Lower leg skin (tissue), 3 donors: Measurements from ENCODE around the gene CEP350.

Source experiments
- POLR2A ChIP-seq, 2 donors: fragments of 450-650 bp; IDR thresholded peaks; one replicate each; pipeline ENCODE4 v1.6.1; 2016 to 2017; ENCODE audit warnings: antibody characterized with exemption in 2 of 2, mild to moderate bottlenecking in 1 of 2, moderate library complexity in 1 of 2
- TF ChIP-seq, protein P1 (sequence below), 3 donors: fragments of 450-650 bp; IDR thresholded peaks; one replicate each; pipeline ENCODE4 v1.5.1; 2016; ENCODE audit warnings: antibody characterized with exemption in 3 of 3, mild to moderate bottlenecking in 3 of 3, moderate library complexity in 2 of 3

DNA sequence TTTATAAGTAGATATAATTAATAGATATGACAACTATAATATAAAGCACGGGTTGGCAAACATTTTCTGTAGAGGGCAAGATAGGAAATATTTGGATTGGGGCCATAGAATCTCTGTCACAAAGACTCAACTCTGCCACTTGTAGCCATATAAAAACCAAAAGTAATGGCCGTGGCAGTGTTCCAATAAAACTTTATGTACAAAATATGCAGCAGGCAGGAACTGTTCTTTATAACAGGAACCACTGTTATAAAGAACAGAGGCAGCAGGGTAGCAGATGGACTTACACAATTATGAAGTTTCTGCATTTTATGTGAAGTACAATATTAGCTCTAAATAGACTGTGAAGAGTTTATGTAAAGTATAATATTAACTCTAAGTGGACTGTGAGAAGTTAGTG is 183.2 kb downstream of the CEP350 start:
- TF ChIP-seq POLR2A (IDR thresholded peaks at IDR 0.05): no peak
- TF ChIP-seq, protein P1, sequence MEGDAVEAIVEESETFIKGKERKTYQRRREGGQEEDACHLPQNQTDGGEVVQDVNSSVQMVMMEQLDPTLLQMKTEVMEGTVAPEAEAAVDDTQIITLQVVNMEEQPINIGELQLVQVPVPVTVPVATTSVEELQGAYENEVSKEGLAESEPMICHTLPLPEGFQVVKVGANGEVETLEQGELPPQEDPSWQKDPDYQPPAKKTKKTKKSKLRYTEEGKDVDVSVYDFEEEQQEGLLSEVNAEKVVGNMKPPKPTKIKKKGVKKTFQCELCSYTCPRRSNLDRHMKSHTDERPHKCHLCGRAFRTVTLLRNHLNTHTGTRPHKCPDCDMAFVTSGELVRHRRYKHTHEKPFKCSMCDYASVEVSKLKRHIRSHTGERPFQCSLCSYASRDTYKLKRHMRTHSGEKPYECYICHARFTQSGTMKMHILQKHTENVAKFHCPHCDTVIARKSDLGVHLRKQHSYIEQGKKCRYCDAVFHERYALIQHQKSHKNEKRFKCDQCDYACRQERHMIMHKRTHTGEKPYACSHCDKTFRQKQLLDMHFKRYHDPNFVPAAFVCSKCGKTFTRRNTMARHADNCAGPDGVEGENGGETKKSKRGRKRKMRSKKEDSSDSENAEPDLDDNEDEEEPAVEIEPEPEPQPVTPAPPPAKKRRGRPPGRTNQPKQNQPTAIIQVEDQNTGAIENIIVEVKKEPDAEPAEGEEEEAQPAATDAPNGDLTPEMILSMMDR (IDR thresholded peaks at IDR 0.05): no peak
